ENCODE data around the gene CYTH4.

Gene CYTH4

DNA sequence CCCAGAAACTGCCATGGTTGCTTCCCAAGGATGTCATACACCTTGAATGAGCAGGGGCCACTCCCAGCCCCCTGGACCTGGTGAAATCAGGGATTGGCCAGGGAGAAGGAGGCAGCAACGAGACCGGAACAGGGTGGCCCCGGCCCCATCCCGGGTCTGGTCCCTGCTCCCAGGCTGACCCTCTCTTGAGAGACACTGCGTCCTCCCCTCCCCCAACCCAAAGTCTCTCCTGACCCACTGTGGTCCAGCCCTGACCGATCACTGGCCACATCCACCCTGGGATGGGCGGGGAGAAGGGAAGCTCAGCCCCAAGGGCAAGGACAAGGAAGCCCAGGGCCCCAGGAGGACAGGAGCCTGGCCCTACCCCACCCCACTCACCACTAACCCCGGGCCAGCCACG lies 12.4 kb downstream of the CYTH4 start:
- TF ChIP-seq TARDBP (IDR thresholded peaks at IDR 0.05) (no peak), ELF4 (IDR thresholded peaks at IDR 0.05) (no peak), FOXK2 (IDR thresholded peaks at IDR 0.05) (no peak), HDGF (IDR thresholded peaks at IDR 0.05; ENCODE audit: borderline replicate concordance) (no peak), FOXA1 (IDR thresholded peaks at IDR 0.05) (no peak), ARNT (IDR thresholded peaks at IDR 0.05) (no peak), L3MBTL2 (conservative IDR thresholded peaks at IDR 0.05) (no peak), CTBP1 (IDR thresholded peaks at IDR 0.05; ENCODE audit: borderline replicate concordance) (no peak), BHLHE40 (IDR thresholded peaks at IDR 0.05; ENCODE audit: borderline replicate concordance) (no peak), SP1 (IDR thresholded peaks at IDR 0.05) (no peak), SUZ12 (IDR thresholded peaks at IDR 0.05) (no peak)
- CTCF ChIA-PET, result no interaction called here
- DNase-seq (ENCODE audit: extremely low spot score), result no peak
- POLR2A ChIA-PET, result no interaction called here

- no peak for DNase-seq (ENCODE audit: extremely low spot score)
- ChIA-PET POLR2A (no interaction called here), CTCF (no interaction called here)
- no peak for TF ChIP-seq ELF4 (IDR thresholded peaks at IDR 0.05)
- no peak for TF ChIP-seq NFRKB (IDR thresholded peaks at IDR 0.05)
- TF ChIP-seq TARDBP (IDR thresholded peaks at IDR 0.05), result no peak
- TF ChIP-seq SUZ12 (IDR thresholded peaks at IDR 0.05), result no peak
- TF ChIP-seq ARNT (IDR thresholded peaks at IDR 0.05), result no peak
- no peak for TF ChIP-seq L3MBTL2 (conservative IDR thresholded peaks at IDR 0.05)
- TF ChIP-seq BHLHE40 (IDR thresholded peaks at IDR 0.05; ENCODE audit: borderline replicate concordance), result no peak
- no peak for TF ChIP-seq FOXA1 (IDR thresholded peaks at IDR 0.05)
- TF ChIP-seq SP1 (IDR thresholded peaks at IDR 0.05), result no peak
- TF ChIP-seq, protein P1, sequence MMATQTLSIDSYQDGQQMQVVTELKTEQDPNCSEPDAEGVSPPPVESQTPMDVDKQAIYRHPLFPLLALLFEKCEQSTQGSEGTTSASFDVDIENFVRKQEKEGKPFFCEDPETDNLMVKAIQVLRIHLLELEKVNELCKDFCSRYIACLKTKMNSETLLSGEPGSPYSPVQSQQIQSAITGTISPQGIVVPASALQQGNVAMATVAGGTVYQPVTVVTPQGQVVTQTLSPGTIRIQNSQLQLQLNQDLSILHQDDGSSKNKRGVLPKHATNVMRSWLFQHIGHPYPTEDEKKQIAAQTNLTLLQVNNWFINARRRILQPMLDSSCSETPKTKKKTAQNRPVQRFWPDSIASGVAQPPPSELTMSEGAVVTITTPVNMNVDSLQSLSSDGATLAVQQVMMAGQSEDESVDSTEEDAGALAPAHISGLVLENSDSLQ (IDR thresholded peaks at IDR 0.05), result no peak
- no peak for TF ChIP-seq ZNF384 (IDR thresholded peaks at IDR 0.05)
- no peak for TF ChIP-seq CTBP1 (IDR thresholded peaks at IDR 0.05; ENCODE audit: borderline replicate concordance)
- TF ChIP-seq LEF1 (IDR thresholded peaks at IDR 0.05; ENCODE audit: borderline replicate concordance), result no peak
- TF ChIP-seq FOXK2 (IDR thresholded peaks at IDR 0.05), result no peak
- no peak for TF ChIP-seq FOXM1 (IDR thresholded peaks at IDR 0.05; ENCODE audit: borderline replicate concordance)
- no peak for TF ChIP-seq HDGF (IDR thresholded peaks at IDR 0.05; ENCODE audit: borderline replicate concordance)
Measured at GRCh38 chr22:37295213-37295886, 13.0 kb downstream of the CYTH4 start.

GRCh38 chr22:37295946-37296345 lies 13.6 kb downstream of the CYTH4 start:
- no peak for TF ChIP-seq SUZ12 (IDR thresholded peaks at IDR 0.05)
- TF ChIP-seq, protein P1 (IDR thresholded peaks at IDR 0.05), result no peak
- TF ChIP-seq CTBP1 (IDR thresholded peaks at IDR 0.05; ENCODE audit: borderline replicate concordance), result no peak
- no peak for TF ChIP-seq ARNT (IDR thresholded peaks at IDR 0.05)
- TF ChIP-seq SP1 (IDR thresholded peaks at IDR 0.05), result no peak
- TF ChIP-seq L3MBTL2 (conservative IDR thresholded peaks at IDR 0.05), result no peak
- TF ChIP-seq ZNF384 (IDR thresholded peaks at IDR 0.05), result no peak
- TF ChIP-seq TARDBP (IDR thresholded peaks at IDR 0.05), result no peak
- no peak for TF ChIP-seq FOXK2 (IDR thresholded peaks at IDR 0.05)
- no peak for TF ChIP-seq LEF1 (IDR thresholded peaks at IDR 0.05; ENCODE audit: borderline replicate concordance)
- TF ChIP-seq FOXA1 (IDR thresholded peaks at IDR 0.05), result no peak
- CTCF ChIA-PET, result interaction anchor here (1.2 kb wide), 1 partner anchor 20 kb away, joined by 3 read pairs; no protein-coding TSS in a partner anchor
- no peak for DNase-seq (ENCODE audit: extremely low spot score)
- POLR2A ChIA-PET, result no interaction called here

DNA sequence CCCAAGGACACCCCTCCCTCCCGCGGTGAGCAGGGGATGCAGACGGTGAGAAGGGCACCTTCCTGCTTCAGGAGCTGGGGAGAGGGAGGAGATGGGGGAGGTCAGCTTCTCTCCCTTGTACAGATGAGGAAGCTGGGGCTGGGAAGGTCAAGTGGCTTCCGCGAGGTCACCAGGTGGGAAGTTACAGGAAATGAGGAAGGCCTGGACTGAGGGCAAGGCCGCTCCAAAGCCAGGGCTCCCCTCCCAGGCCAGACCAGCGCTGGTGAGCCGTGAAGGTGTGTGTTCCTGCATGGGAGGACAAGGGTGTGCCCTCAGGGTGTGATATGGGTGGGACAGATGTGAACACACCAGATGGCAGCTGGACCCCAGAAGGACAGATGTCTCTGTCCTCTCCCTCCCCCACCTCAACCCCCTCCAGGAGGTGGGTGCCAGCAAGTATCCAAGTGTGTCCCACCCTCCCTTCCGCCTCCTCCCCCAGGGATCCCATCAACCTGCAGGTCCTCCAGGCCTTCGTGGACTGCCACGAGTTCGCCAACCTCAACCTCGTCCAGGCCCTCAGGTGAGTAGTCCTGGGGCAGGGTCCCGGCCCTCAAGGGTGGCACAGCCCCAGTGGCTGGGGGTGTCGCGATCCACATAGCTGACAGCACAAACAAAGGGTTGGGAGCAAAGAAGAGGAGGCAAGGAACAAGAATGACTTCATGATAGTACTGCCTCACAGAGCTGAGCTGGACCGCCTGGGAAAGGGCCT lies 16.6 kb downstream of the CYTH4 start:
- ChIA-PET CTCF (no interaction called here), POLR2A (no interaction called here)
- no peak for DNase-seq (ENCODE audit: extremely low spot score)
- no peak for TF ChIP-seq ELF4 (IDR thresholded peaks at IDR 0.05)
- no peak for TF ChIP-seq ARNT (IDR thresholded peaks at IDR 0.05)
- no peak for TF ChIP-seq SUZ12 (IDR thresholded peaks at IDR 0.05)
- TF ChIP-seq NFRKB (IDR thresholded peaks at IDR 0.05), result no peak
- TF ChIP-seq TARDBP (IDR thresholded peaks at IDR 0.05), result no peak
- no peak for TF ChIP-seq LEF1 (IDR thresholded peaks at IDR 0.05; ENCODE audit: borderline replicate concordance)
- no peak for TF ChIP-seq FOXM1 (IDR thresholded peaks at IDR 0.05; ENCODE audit: borderline replicate concordance)
- TF ChIP-seq BHLHE40 (IDR thresholded peaks at IDR 0.05; ENCODE audit: borderline replicate concordance), result no peak
- no peak for TF ChIP-seq HDGF (IDR thresholded peaks at IDR 0.05; ENCODE audit: borderline replicate concordance)
- TF ChIP-seq FOXA1 (IDR thresholded peaks at IDR 0.05), result no peak
- TF ChIP-seq L3MBTL2 (conservative IDR thresholded peaks at IDR 0.05), result no peak
- no peak for TF ChIP-seq SP1 (IDR thresholded peaks at IDR 0.05)
- no peak for TF ChIP-seq FOXK2 (IDR thresholded peaks at IDR 0.05)
- no peak for TF ChIP-seq CTBP1 (IDR thresholded peaks at IDR 0.05; ENCODE audit: borderline replicate concordance)
- TF ChIP-seq, protein P1 (IDR thresholded peaks at IDR 0.05), result no peak
- no peak for TF ChIP-seq ZNF384 (IDR thresholded peaks at IDR 0.05)

- POLR2A ChIA-PET, result no interaction called here
- DNase-seq (ENCODE audit: extremely low spot score), result no peak
- TF ChIP-seq CTBP1 (IDR thresholded peaks at IDR 0.05; ENCODE audit: borderline replicate concordance) (no peak), FOXM1 (IDR thresholded peaks at IDR 0.05; ENCODE audit: borderline replicate concordance) (no peak), SP1 (IDR thresholded peaks at IDR 0.05) (no peak), BHLHE40 (IDR thresholded peaks at IDR 0.05; ENCODE audit: borderline replicate concordance) (no peak), L3MBTL2 (conservative IDR thresholded peaks at IDR 0.05) (no peak), NFRKB (IDR thresholded peaks at IDR 0.05) (no peak), ARNT (IDR thresholded peaks at IDR 0.05) (no peak), HDGF (IDR thresholded peaks at IDR 0.05; ENCODE audit: borderline replicate concordance) (no peak), FOXK2 (IDR thresholded peaks at IDR 0.05) (no peak)
- CTCF ChIA-PET, result no interaction called here
Measured at GRCh38 chr22:37299969-37300509, 17.7 kb downstream of the CYTH4 start.
